GM18868 (cell line): ENCODE data around the gene GOLGA6L26.
"Not testable (repeated sequence)": the region's sequence is repeated elsewhere in the genome, so short reads cannot be mapped to it uniquely, and the experiment has no call there.

ENCODE experiments used
- ATAC-seq: cut with Tn5 transposase; IDR thresholded peaks from one replicate; pipeline ENCODE4 v1.9.1; 2021; ENCODE audit warnings: mild to moderate bottlenecking, moderate library complexity; ENCODE audit not compliant: unreplicated experiment

GOLGA6L26 gene

DNA sequence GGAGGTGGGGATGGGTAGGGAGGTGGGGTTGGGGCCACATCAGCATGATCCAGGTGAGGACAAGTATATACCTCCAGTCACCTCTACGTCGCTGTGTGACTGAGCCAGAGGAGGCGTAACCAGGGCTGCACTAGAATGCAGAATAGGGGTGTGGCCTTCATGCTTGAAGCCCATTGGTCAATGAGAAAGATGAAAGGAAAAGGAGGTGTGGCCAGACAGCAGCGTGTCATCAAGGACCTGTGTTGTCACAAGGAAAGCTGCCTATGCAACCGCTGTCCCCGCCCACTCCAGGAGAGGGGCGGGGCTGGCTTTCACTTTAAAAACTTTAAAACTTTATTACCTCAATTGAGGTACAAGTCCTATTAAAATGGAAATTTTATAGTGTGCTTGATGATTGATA, at the start of gene GOLGA6L26:
GOLGA6L26 (minus strand) TSS at position 101 of the 400 bp plus-strand sequence; CDS start at position 40, 61 bp downstream.
- not testable (repeated sequence) for ATAC-seq

DNA sequence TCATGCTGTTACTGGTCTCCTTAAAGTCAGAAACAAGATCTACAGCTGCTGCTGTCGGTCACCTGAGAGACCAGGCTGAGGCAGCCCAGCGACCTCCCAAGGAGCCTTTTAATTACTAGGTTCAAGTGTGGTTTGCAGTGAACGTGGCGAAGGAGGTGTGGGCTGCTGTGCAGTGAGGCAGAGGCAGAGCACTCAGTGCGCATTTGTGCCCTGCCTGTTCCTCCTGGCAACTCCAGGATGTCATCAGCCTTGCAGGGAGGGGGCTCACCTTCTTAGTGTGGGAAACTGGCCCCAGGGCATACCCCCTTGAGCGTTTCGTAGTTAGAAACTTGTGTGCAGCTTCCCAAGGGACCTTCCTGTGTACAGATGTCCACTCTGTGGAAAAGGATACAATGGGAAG, 47.2 kb upstream of the GOLGA6L26 start:
- not testable (repeated sequence) for ATAC-seq

GRCh38 chr15:23380700-23381099, 46.7 kb upstream of the GOLGA6L26 start:
- ATAC-seq = not testable (repeated sequence)

GRCh38 chr15:23378946-23379345, 45.0 kb upstream of the GOLGA6L26 start:
- not testable (repeated sequence) for ATAC-seq

- ATAC-seq = not testable (repeated sequence)
Measured at GRCh38 chr15:23374226-23374625, 40.2 kb upstream of the GOLGA6L26 start.

DNA sequence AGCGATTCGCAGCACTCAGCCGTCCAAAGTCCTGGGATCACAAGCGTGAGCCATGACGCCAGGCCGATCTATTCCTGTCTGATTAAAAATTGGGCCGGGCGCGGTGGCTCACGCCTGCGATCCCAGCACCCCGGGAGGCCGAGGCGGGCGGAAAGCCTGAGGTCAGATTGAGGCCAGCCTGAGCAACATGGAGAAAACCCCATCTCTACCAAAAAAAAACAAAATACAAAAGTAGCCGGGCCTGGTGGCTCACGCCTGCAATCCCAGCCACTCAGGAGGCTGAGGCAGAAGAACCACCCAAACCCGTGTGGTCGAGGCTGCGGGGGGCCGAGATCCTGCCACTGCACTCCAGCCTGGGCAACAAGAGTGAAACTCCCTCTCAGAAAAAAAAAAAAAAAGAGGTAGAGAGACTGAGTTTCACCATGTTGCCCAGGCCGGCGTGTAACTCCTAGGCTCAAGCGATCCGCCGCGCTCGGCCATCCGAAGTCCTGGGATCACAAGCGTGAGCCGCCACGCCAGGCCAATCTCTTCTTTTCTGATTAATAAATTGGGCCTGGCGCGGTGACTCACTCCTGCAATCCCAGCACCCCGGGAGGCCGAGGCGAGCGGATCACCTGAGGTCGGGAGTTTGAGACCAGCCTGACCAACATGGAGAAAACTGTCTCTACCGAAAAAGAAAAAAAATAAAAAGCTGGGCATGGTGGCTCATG, 39.0 kb upstream of the GOLGA6L26 start:
- not testable (repeated sequence) for ATAC-seq

DNA sequence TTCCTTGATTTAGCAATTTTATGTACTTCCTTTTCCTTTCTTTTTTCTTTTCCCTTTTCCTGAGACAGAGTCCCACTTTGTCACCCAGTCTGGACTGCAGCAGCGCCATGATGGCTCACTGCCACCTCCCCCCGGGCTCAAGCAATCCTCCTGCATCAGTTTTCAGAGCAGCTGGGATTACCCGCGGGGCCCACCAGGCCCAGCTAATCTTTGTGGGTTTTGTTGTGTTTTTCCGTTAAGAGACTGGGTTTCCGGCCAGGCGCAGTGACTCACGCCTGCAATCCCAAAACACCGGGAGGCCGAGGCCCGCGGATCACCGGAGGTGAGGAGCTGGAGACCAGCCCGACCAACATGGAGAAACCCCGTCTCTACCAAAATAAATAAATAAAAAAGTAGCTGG, 38.3 kb upstream of the GOLGA6L26 start:
- ATAC-seq = no peak

GRCh38 chr15:23371868-23372267, 37.9 kb upstream of the GOLGA6L26 start:
- ATAC-seq = not testable (repeated sequence)

DNA sequence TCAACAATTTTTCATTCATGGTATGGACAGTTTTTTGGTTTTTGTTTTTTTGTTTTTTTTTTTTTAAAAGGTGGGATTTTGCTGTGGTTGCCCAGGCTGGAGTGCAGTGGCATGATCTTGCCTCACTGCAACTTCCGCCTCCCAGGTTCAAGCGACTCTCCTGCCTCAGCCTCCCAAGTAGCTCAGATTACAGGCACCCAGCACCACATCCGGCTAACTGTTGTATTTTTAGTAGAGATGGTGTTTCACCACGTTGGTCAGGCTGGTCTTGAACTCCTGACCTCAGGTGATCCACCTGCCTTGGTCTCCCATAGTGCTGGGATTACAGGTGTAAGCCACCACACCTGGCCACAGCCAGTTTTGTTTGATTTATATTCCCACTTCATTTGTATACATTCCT, 37.1 kb upstream of the GOLGA6L26 start:
- not testable (repeated sequence) for ATAC-seq

DNA sequence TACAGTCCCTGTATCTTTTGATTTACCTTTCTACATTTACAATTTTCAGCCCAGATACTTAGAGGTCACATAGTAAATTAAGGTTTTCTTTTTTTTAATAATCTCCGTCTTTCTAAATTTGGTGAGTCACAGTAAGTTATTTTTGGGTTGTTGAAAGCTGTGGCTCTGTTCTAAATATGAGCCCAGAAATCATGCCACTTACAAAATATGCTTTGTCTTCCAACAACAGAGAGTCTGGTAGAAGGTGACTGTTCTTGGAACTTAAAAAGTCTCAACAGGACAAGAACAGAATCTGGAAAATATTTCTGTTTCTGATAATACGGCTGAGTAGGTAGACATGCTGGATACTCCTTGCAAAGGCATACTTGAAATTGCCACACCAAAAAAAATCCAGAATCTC, 36.6 kb upstream of the GOLGA6L26 start:
- no peak for ATAC-seq

DNA sequence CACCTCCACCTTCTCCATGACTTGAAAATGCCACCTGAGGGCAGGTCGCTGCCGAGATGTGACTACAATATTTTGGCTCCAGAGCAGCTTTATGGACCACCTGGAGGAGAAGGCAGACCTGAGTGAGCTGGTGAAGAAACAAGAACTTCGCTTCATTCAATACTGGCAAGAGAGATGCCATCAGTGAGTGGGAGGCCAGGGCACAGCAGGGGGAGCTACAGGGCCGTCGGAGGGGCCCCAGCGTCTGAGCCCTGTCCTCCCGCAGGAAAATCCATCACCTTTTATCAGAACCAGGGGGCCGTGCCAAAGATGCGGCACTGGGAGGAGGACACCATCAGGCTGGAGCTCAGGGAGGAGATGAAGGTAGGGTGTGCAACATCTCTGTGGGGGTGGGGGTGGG, 30.3 kb upstream of the GOLGA6L26 start:
- ATAC-seq = not testable (repeated sequence)

DNA sequence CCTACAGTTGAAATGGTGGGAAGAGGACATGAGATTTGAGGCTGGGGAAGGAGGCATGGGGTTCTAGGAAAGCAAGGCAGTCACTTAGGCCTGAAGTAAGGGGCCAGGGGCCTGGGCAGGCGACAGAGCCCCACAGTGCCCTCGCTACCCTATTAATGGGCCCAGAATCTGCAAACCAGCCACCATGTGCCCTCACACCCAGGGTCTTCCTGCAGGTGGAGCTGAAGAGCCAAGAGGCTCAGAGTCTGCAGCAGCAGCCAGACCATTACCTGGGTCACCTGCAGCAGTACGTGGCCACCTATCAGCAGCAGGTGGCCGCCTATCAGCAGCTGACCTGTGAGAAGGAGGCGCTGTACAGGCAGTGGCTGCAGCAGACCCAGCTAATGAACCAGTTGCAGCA, 28.6 kb upstream of the GOLGA6L26 start:
- ATAC-seq = not testable (repeated sequence)

- not testable (repeated sequence) for ATAC-seq
Measured at GRCh38 chr15:23354448-23354847, 20.5 kb upstream of the GOLGA6L26 start, which contains the start of gene GOLGA8S. Gene GOLGA8S (plus strand): TSS chr15:23354748. CDS start chr15:23354810, 62 bp downstream.

GRCh38 chr15:23311233-23311632, 22.8 kb downstream of the GOLGA6L26 start:
- ATAC-seq = not testable (repeated sequence)

- ATAC-seq = not testable (repeated sequence)
Measured at GRCh38 chr15:23305921-23306320, 28.1 kb downstream of the GOLGA6L26 start.

- ATAC-seq = not testable (repeated sequence)
Measured at GRCh38 chr15:23304805-23305204, 29.2 kb downstream of the GOLGA6L26 start.

GRCh38 chr15:23304267-23304666, 29.7 kb downstream of the GOLGA6L26 start:
- ATAC-seq = not testable (repeated sequence)

- not testable (repeated sequence) for ATAC-seq
Measured at GRCh38 chr15:23303654-23304053, 30.3 kb downstream of the GOLGA6L26 start.

DNA sequence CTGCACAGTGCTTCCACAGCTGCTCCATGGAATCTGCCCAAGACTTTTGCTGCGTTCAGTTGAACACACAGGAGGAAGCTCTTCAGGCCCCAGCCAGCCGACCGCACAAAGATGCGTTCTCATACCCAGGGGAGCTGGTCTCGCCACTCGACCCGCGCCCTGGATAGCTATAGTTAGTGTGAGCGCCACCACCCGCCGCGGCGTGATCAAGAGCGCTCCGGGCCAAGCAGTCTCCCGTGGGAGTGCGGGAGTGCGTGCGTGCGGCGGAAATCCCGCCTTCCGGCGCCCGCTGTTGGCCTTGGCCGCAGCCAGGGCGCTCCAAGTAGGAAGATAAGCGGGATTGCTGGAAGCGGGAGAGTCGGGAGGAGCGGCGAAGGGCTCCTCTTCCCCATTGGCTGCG, 30.8 kb downstream of the GOLGA6L26 start:
- peak; percentile 48 for ATAC-seq
